ENCODE data around the gene CENPVL1.
"Not testable (repeated sequence)": the region's sequence is repeated elsewhere in the genome, so short reads cannot be mapped to it uniquely, and the experiment has no call there.

DNA sequence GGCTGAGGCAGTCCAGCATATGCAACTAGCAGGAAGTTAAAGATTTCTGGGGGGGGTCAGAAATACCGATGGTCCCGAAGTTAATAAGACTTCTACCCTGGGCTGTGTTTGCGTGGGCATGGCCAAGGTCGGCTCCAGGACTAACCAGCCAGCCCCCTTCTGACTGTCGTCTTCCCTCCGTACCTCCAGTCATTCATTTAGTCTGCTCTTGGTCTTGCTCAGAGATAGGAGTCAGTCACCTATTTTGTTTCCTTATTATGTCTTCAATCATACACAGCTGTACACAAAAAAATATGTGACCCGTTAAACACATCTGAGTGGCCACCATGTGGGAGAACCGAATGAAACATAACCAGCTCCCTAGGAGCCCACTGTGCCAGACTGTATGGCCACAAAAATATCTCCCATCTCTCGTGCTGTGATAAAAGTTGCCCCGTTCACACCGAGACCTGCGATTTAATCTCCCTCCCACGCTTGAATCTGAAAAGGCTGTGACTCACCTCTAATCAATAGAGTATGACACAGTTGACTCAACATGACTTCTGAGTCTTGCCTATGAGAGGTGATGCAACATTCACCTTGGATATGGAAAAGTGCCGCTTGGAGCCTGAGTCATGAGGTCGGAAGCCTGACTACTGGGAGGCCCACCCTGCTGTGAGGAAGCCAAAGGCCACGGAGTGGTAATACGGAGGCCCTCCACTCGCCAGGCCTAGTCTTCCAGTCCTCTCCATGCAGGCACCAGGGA, 30.5 kb upstream of the CENPVL1 start:
- not testable (repeated sequence) for TF ChIP-seq CTCF (IDR thresholded peaks at IDR 0.05); POLR2AphosphoS5 (IDR thresholded peaks at IDR 0.05); POLR2A (IDR thresholded peaks at IDR 0.05); EP300 (IDR thresholded peaks at IDR 0.05; ENCODE audit: low read depth)

All from transverse colon (tissue), 4 donors.